ENCODE results near the gene OR2T35.

OR2T35 gene

DNA sequence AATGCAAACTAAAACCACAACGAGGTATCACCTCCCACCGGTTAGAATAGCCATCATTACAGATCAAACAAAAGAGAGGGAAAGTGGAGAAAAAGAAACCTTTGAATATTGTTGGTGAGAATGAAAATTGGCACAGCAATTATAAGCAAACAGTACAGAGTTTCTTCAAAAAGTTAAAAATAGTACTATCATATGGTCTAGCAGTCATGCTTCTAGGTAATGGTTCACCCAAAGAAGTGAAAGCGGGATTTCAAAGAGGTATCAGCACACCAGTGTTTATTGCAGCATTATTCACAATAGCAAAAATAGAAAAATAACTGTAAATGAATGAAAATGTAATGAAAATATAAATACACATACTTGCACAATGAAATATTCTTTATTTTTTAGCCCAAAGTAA, 55.7 kb downstream of the OR2T35 start:
- no peak for TF ChIP-seq CTCF (conservative IDR thresholded peaks at IDR 0.05; ENCODE audit: low read length)
- DNase-seq (ENCODE audit: low read depth), result no peak
- H3K4me3 ChIP-seq (ENCODE audit: low read length), result no peak overlapping the region
